Panc1 (cell line): Measurements from ENCODE around the gene MAN1A1. TPM values are rescaled to one million over a fixed set of nuclear protein-coding genes. Genes with fewer than 3 reads are reported as not detected.
A peak's percentile ranks its signal among the peaks of the same experiment; 100 is the strongest.
"Not testable (repeated sequence)": the region's sequence is repeated elsewhere in the genome, so short reads cannot be mapped to it uniquely, and the experiment has no call there.

Experiments used
- ATAC-seq: fragments of 200-7000 bp; cut with Tn5 transposase; 2 replicates; pipeline ENCODE4 v1.9.1; 2020; ENCODE audit warnings: mild to moderate bottlenecking, moderate library complexity
- BruUV-seq: library from RNA; stranded (reverse); fragments of 400-500 nt; replicated peaks from 2 replicates; lab custom pipeline; 2021; lab: Mats Ljungman, UMichigan
- CTCF ChIA-PET: fragments of 300-600 bp; sonication (Branson Sonifier 250); formaldehyde crosslinking; loops from one replicate; lab custom pipeline; 2022; ENCODE audit warnings: antibody characterized with exemption; lab: Charles Lee
- POLR2A ChIA-PET: fragments of 300-600 bp; sonication (Branson Sonifier 250); formaldehyde crosslinking; loops from one replicate; lab custom pipeline; 2022; ENCODE audit warnings: antibody characterized with exemption; lab: Charles Lee
- DNase-seq: peaks from one replicate; pipeline ENCODE4 v3.0.0-alpha.2; 2010; ENCODE audit warnings: low read depth, low spot score
- H3K27ac ChIP-seq: 2 replicates; pipeline ENCODE4 v1.5.1; 2011; ENCODE audit warnings: mild to moderate bottlenecking, low read length, inconsistent platforms
- H3K27me3 ChIP-seq: fragments of 200-500 bp; sonication (Bioruptor generic); 2 replicates; pipeline ENCODE4 v1.6.0; 2014; ENCODE audit warnings: low read length, inconsistent platforms; ENCODE audit not compliant: control insufficient read depth, insufficient read depth
- H3K36me3 ChIP-seq: fragments of 200-500 bp; sonication (Bioruptor generic); 2 replicates; pipeline ENCODE4 v1.5.1; 2014; ENCODE audit warnings: inconsistent platforms, mild to moderate bottlenecking, low read length, moderate library complexity; ENCODE audit not compliant: control insufficient read depth, insufficient read depth
- H3K4me1 ChIP-seq: 2 replicates; pipeline ENCODE4 v1.5.1; 2011; ENCODE audit warnings: inconsistent platforms, mild to moderate bottlenecking, low read length, moderate library complexity; ENCODE audit not compliant: control insufficient read depth, insufficient read depth
- H3K4me3 ChIP-seq, 2 experiments: 2 replicates each; pipeline ENCODE4 v1.5.1; 2011 to 2012; ENCODE audit warnings: low read depth in 2 of 2, low read length in 2 of 2, mild to moderate bottlenecking in 2 of 2, inconsistent platforms in 1 of 2, moderate library complexity in 1 of 2
- H3K9me3 ChIP-seq: fragments of 200-500 bp; sonication (Bioruptor generic); 2 replicates; pipeline ENCODE4 v1.5.1; 2014; ENCODE audit warnings: low read depth, mild to moderate bottlenecking, inconsistent platforms, low read length, moderate library complexity; ENCODE audit not compliant: control insufficient read depth, insufficient read depth
- CTCF ChIP-seq: fragments of 450-650 bp; IDR thresholded peaks from 2 replicates; pipeline ENCODE4 v1.5.1; 2017; ENCODE audit warnings: mild to moderate bottlenecking
- POLR2AphosphoS5 ChIP-seq: IDR thresholded peaks from 2 replicates; pipeline ENCODE4 v1.6.1; 2012; ENCODE audit warnings: mild to moderate bottlenecking, low read depth, low read length, moderate library complexity
- SIN3A ChIP-seq: IDR thresholded peaks from 2 replicates; pipeline ENCODE4 v1.6.1; 2012; ENCODE audit warnings: low read depth, mild to moderate bottlenecking, low read length, moderate library complexity, borderline replicate concordance; ENCODE audit not compliant: insufficient read depth
- TCF7L2 ChIP-seq: IDR thresholded peaks from 2 replicates; pipeline ENCODE4 v1.6.1; 2011; ENCODE audit warnings: mild to moderate bottlenecking, low read depth, low read length, inconsistent platforms
- in situ Hi-C: cut with HindIII; loops from 2 replicates; pipeline ENCODE4 v1.10.0; 2016; ENCODE audit warnings: low sequenced_read_pairs, low pct_unique_long_range_greater_than_20kb
- intact Hi-C: fragments of 100-400 bp; cut with micrococcal nuclease; formaldehyde crosslinking; loops from one replicate; pipeline ENCODE4 v1.10.0; 2022; ENCODE audit not compliant: unreplicated experiment
- total RNA-seq: library from RNA; stranded (reverse); gene quantifications from one replicate; pipeline ENCODE4 v1.2.1, GENCODE V29; 2021; ENCODE audit not compliant: unreplicated experiment
- TF ChIP-seq, protein P1 (sequence below), 2 experiments: IDR thresholded peaks; 2 replicates each; pipeline ENCODE4 v1.6.1; 2011 to 2012; ENCODE audit warnings: low read depth in 2 of 2, control low read depth in 1 of 2, low read length in 1 of 2, mild to moderate bottlenecking in 1 of 2, moderate library complexity in 1 of 2; ENCODE audit not compliant: insufficient read depth in 1 of 2

MAN1A1 gene
- total RNA-seq, 1 experiment from 2014 or later = 3.2 TPM

- ChIA-PET POLR2A (no interaction called here), CTCF (no interaction called here)
- TF ChIP-seq, protein P1, sequence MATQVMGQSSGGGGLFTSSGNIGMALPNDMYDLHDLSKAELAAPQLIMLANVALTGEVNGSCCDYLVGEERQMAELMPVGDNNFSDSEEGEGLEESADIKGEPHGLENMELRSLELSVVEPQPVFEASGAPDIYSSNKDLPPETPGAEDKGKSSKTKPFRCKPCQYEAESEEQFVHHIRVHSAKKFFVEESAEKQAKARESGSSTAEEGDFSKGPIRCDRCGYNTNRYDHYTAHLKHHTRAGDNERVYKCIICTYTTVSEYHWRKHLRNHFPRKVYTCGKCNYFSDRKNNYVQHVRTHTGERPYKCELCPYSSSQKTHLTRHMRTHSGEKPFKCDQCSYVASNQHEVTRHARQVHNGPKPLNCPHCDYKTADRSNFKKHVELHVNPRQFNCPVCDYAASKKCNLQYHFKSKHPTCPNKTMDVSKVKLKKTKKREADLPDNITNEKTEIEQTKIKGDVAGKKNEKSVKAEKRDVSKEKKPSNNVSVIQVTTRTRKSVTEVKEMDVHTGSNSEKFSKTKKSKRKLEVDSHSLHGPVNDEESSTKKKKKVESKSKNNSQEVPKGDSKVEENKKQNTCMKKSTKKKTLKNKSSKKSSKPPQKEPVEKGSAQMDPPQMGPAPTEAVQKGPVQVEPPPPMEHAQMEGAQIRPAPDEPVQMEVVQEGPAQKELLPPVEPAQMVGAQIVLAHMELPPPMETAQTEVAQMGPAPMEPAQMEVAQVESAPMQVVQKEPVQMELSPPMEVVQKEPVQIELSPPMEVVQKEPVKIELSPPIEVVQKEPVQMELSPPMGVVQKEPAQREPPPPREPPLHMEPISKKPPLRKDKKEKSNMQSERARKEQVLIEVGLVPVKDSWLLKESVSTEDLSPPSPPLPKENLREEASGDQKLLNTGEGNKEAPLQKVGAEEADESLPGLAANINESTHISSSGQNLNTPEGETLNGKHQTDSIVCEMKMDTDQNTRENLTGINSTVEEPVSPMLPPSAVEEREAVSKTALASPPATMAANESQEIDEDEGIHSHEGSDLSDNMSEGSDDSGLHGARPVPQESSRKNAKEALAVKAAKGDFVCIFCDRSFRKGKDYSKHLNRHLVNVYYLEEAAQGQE (IDR thresholded peaks at IDR 0.05; ENCODE audit: insufficient read depth in 1 of 2, low read depth in 2 of 2, low read length in 1 of 2) = no peak
- no peak for TF ChIP-seq TCF7L2
- no peak for TF ChIP-seq SIN3A
- no peak for TF ChIP-seq POLR2AphosphoS5
- ATAC-seq = 0 out of 2 replicates have a peak, but pooled peaks have one; percentile 21
- BruUV-seq = no TSS peak
- in situ Hi-C loops (no loop called here), intact Hi-C loops (no loop called here)
- H3K4me3 ChIP-seq = no peak overlapping the region
- no peaks in the 10 kb centered on the region for H3K4me1 ChIP-seq
- DNase-seq = no peak
- no peaks in the 10 kb centered on the region for H3K36me3 ChIP-seq
- peaks cover 3% of the 10 kb centered on the region for H3K27me3 ChIP-seq
- no peaks in the 10 kb centered on the region for H3K9me3 ChIP-seq
- no peak overlapping the region for H3K27ac ChIP-seq
Observed at GRCh38 chr6:119156757-119157505, 192.6 kb downstream of the MAN1A1 start.

DNA sequence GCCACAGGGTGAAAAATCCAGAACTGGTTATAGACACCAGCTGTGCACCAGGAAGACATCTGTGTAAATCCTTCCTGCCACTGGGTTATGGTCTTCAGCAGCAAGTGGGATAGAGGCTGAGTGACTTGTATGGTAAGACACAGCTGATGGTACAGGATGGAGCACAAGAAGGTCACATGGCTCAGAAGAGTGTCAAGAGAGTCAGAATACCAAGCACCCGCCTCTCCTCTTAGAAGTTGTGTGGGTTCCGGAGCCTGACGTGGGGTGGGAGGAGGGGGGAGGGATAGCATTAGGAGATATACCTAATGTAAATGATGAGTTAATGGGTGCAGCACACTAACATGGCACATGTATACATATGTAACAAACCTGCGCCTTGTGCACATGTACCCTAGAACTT lies 193.5 kb downstream of the MAN1A1 start:
- H3K4me3 ChIP-seq, BruUV-seq, POLR2A ChIA-PET: not testable (repeated sequence)

GRCh38 chr6:119152187-119152586 lies 197.4 kb downstream of the MAN1A1 start:
- Histone ChIP-seq H3K27ac (no peak overlapping the region), H3K9me3 (no peaks in the 10 kb centered on the region), H3K4me1 (peaks cover 9% of the 10 kb centered on the region; the same call in 1 of the 2 replicates), H3K36me3 (no peaks in the 10 kb centered on the region), H3K27me3 (peaks cover 3% of the 10 kb centered on the region; the same call in 1 of the 2 replicates), H3K4me3 (no peak overlapping the region)
- BruUV-seq = no TSS peak
- in situ Hi-C loops (no loop called here), intact Hi-C loops (no loop called here)
- no peak for ATAC-seq
- DNase-seq = no peak
- ChIA-PET CTCF (no interaction called here), POLR2A (interaction anchor here (0.7 kb wide), 1 partner anchor 42 kb away, joined by 9 read pairs; no protein-coding TSS in a partner anchor)
- no peak for TF ChIP-seq SIN3A
- no peak for TF ChIP-seq TCF7L2
- TF ChIP-seq POLR2AphosphoS5 = no peak
- TF ChIP-seq CTCF = no peak
- TF ChIP-seq, protein P1 (IDR thresholded peaks at IDR 0.05; ENCODE audit: insufficient read depth in 1 of 2, low read depth in 2 of 2, low read length in 1 of 2) = no peak

More for the DNA sequence above, 193.5 kb downstream of the MAN1A1 start:
- intact Hi-C loops, in situ Hi-C loops, H3K9me3 ChIP-seq, DNase-seq, CTCF ChIA-PET, H3K4me1 ChIP-seq, H3K27me3 ChIP-seq, H3K36me3 ChIP-seq, H3K27ac ChIP-seq, ATAC-seq: not testable (repeated sequence)
